ENCODE results near the gene STOM.

STOM gene

GRCh38 chr9:121318631-121319382 lies 51.2 kb downstream of the STOM start:
- DNase-seq: no peak

- no peak for DNase-seq
Observed at GRCh38 chr9:121317737-121318630, 52.1 kb downstream of the STOM start.

GRCh38 chr9:121316852-121317373 lies 53.1 kb downstream of the STOM start:
- DNase-seq: no peak

- no peak for DNase-seq
Observed at GRCh38 chr9:121316378-121316777, 53.7 kb downstream of the STOM start.

GRCh38 chr9:121313458-121314152 lies 56.4 kb downstream of the STOM start:
- no peak for DNase-seq

- no peak for DNase-seq
Observed at GRCh38 chr9:121312169-121312568, 57.9 kb downstream of the STOM start.

GRCh38 chr9:121310571-121310970 lies 59.5 kb downstream of the STOM start:
- DNase-seq: no peak

- DNase-seq: no peak
Observed at GRCh38 chr9:121309833-121310425, 60.1 kb downstream of the STOM start.

GRCh38 chr9:121309171-121309570 lies 60.9 kb downstream of the STOM start:
- no peak for DNase-seq

GRCh38 chr9:121308765-121309164 lies 61.3 kb downstream of the STOM start:
- DNase-seq: no peak

- no peak for DNase-seq
Observed at GRCh38 chr9:121307976-121308375, 62.1 kb downstream of the STOM start.

- DNase-seq: no peak
Observed at GRCh38 chr9:121305269-121305994, 64.6 kb downstream of the STOM start.

- DNase-seq: no peak
Observed at GRCh38 chr9:121304707-121305106, 65.3 kb downstream of the STOM start.

- no peak for DNase-seq
Observed at GRCh38 chr9:121303456-121304451, 66.3 kb downstream of the STOM start.

GRCh38 chr9:121302786-121303185 lies 67.3 kb downstream of the STOM start:
- no peak for DNase-seq

GRCh38 chr9:121302341-121302740 lies 67.7 kb downstream of the STOM start:
- no peak for DNase-seq

GRCh38 chr9:121301881-121302286 lies 68.2 kb downstream of the STOM start:
- DNase-seq: no peak

GRCh38 chr9:121300283-121301119 lies 69.5 kb downstream of the STOM start:
- no peak for DNase-seq

GRCh38 chr9:121299467-121300282 lies 70.4 kb downstream of the STOM start:
- DNase-seq: no peak

Data from MV-4-11 (cell line).